Measurements from ENCODE around the gene RASSF5. TPM values are rescaled to one million over a fixed set of nuclear protein-coding genes. Genes with fewer than 3 reads are reported as not detected.

RASSF5 gene
- total and polyA plus RNA-seq, 2 of the 13 experiments (the other 11 are each of a cell fraction or from before 2014, with no cell fraction given): 0.18 to 0.40 TPM

GRCh38 chr1:206524739-206525364 is 17.5 kb downstream of the RASSF5 start:
- no peak overlapping the region for H3K27ac ChIP-seq (ENCODE audit: extremely low read length, insufficient read depth, low read length)
- FAIRE-seq: no peak

More at GRCh38 chr1:206524739-206525364, 17.5 kb downstream of the RASSF5 start:
- Histone ChIP-seq H3K36me3 (replicated peaks in 1 of 2; ENCODE audit: control insufficient read depth in 1 of 2, insufficient read depth in 2 of 2, low read length in 2 of 2) (no peaks in the 10 kb centered on the region), H3K79me2 (ENCODE audit: insufficient read depth, low read length) (no peaks in the 10 kb centered on the region), H3K4me2 (ENCODE audit: low read depth, low read length) (no peak overlapping the region), H2AFZ (ENCODE audit: low read length) (no peak overlapping the region), H4K20me1 (ENCODE audit: insufficient read depth, low read length) (no peaks in the 10 kb centered on the region), H3K9me3 (ENCODE audit: low read length) (no peaks in the 10 kb centered on the region), H3K27me3 (ENCODE audit: control insufficient read depth in 1 of 2, insufficient read depth in 2 of 2, low read length in 2 of 2) (no peaks in the 10 kb centered on the region), H3K9ac (ENCODE audit: insufficient read depth, low read depth, low read length) (no peak overlapping the region), H3K4me1 (ENCODE audit: insufficient read depth, low read length) (peaks cover 20% of the 10 kb centered on the region), H3K4me3 (replicated peaks in 1 of 3; ENCODE audit: insufficient read depth in 1 of 3, low read depth in 2 of 3, low read length in 3 of 3) (no peak overlapping the region)
- in situ Hi-C loops (cut with HindIII; ENCODE audit: extremely low pct_ligation_motif_present, low pct_unique_long_range_greater_than_20kb): no loop called here
- POLR2A ChIA-PET: no interaction called here
- TF ChIP-seq CEBPG (CRISPR knock-in tag; IDR thresholded peaks at IDR 0.05) (no peak), ZNF124 (CRISPR knock-in tag; IDR thresholded peaks at IDR 0.05) (no peak), PTBP1 (IDR thresholded peaks at IDR 0.05; ENCODE audit: low read depth, low read length, poor library complexity, severe bottlenecking) (no peak), ZFP37 (CRISPR knock-in tag; IDR thresholded peaks at IDR 0.05; ENCODE audit: borderline replicate concordance) (no peak), ZNF766 (CRISPR knock-in tag; IDR thresholded peaks at IDR 0.05; ENCODE audit: borderline replicate concordance) (no peak), ZMYM2 (CRISPR knock-in tag; IDR thresholded peaks at IDR 0.05) (no peak), ZNF770 (CRISPR knock-in tag; IDR thresholded peaks at IDR 0.05) (no peak), ZNF501 (CRISPR knock-in tag; IDR thresholded peaks at IDR 0.05) (no peak), MTA1 (CRISPR knock-in tag; IDR thresholded peaks at IDR 0.05; ENCODE audit: borderline replicate concordance) (no peak), REPIN1 (CRISPR knock-in tag; IDR thresholded peaks at IDR 0.05; ENCODE audit: borderline replicate concordance, low read depth) (no peak), SAP130 (CRISPR knock-in tag; IDR thresholded peaks at IDR 0.05; ENCODE audit: low read depth) (no peak), ZNF850 (CRISPR knock-in tag; conservative IDR thresholded peaks at IDR 0.05) (no peak), NR3C1 (CRISPR knock-in tag; IDR thresholded peaks at IDR 0.05) (no peak), ZNF549 (CRISPR knock-in tag; IDR thresholded peaks at IDR 0.05) (no peak)
- intact Hi-C loops (cut with micrococcal nuclease; ENCODE audit: unreplicated experiment): no loop called here
- CTCF ChIA-PET (ENCODE audit: low intra/inter-chr PET ratio, low total read pairs): no interaction called here
- 31% methylated on average over 5 of the region's 5 CpGs for WGBS (ENCODE audit: low lambda C conversion rate)
- no TSS peak for BruUV-seq (replicated peaks)
- DNase-seq (ENCODE audit: low spot score): no peak
- no peak for ATAC-seq
